CD4-positive, alpha-beta T cell treated with Interleukin-6 for 4 hours (primary cell): ENCODE data around the gene OCIAD1.
"Not testable (repeated sequence)": the region's sequence is repeated elsewhere in the genome, so short reads cannot be mapped to it uniquely, and the experiment has no call there.

Experiments used
- DNase-seq: peaks from one replicate; pipeline ENCODE4 v3.0.0-alpha.2; 2020; ENCODE audit warnings: mixed read lengths

OCIAD1 gene

GRCh38 chr4:48821431-48821830 lies 9.5 kb upstream of the OCIAD1 start:
- not testable (repeated sequence) for DNase-seq

DNA sequence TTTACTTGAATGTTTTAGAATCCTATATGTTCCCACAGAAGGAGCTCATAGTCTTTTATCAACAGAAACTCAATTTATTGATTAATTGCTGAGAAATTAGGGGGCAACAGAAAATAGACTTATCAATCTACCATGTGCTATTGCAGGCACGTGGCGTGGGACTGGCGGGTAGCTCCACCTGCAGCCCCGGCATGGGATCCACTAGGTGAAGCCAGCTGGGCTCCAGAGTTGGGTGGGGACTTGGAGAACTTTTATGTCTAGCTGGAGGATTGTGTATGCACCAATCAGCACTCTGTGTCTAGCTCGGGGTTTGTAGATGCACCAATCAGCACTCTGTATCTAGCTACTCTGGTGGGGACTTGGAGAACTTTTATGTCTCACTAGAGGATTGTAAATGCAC lies 3.3 kb upstream of the OCIAD1 start:
- DNase-seq: no peak

- no peak for DNase-seq
Measured at GRCh38 chr4:48831532-48832030, 693 bp downstream of the OCIAD1 start.

GRCh38 chr4:48832571-48832970 lies 1.7 kb downstream of the OCIAD1 start:
- DNase-seq: no peak

DNA sequence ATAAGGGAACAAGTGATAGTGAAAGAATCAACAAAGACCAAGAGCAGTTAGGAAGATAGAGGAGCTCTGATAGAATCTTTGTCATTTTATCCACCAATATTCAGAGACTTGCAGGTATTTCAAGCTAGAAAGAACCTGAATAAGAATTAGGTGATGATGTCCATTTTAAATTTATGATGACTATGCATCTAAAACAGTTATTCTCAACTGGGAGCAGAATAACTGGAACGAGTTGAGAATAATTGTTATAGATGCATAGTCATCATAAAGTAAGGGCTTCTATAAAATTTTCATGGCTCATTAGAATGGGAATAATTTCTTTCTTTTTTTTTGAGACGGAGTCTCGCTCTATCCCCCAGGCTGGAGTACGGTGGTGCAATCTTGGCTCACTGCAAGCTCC lies 5.8 kb downstream of the OCIAD1 start:
- no peak for DNase-seq

GRCh38 chr4:48841045-48841827 lies 10.3 kb downstream of the OCIAD1 start:
- DNase-seq: no peak

DNA sequence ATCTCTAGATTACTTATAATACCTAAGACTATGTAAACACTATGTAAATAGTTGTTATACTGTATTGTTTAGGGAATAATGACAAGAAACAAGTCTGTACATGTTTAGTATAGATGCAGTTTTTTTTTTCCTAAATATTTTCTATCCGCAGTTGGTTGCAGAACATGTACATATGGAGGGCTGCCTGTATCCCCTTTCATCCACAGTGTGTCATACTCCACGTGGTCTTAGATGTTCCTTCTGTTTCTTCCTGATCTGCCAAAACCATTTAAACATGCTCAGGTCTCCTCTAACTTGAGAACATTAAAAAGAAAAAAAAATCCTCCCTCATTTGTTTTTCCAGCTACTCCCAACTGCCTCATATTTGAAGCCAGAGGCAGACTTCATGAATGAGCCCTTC lies 14.0 kb downstream of the OCIAD1 start:
- DNase-seq: no peak

GRCh38 chr4:48848799-48849198 lies 17.9 kb downstream of the OCIAD1 start:
- not testable (repeated sequence) for DNase-seq

- no peak for DNase-seq
Measured at GRCh38 chr4:48851651-48852050, 20.8 kb downstream of the OCIAD1 start.

GRCh38 chr4:48853604-48854394 lies 22.9 kb downstream of the OCIAD1 start:
- DNase-seq: no peak

DNA sequence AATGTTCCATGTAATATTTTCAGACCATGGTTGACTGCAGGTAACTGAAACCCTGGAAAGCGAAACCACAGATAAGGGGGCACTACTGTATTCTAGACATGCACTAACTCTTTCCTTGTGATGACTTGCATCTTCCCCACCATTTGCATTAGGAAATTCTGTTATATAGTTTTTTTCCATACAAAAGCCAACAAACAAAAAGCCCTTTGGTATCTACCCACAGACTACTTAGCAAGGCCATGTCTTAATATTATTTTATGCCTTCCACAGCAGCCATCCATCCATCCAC lies 23.5 kb downstream of the OCIAD1 start:
- DNase-seq: no peak

- no peak for DNase-seq
Measured at GRCh38 chr4:48854982-48855381, 24.1 kb downstream of the OCIAD1 start.

GRCh38 chr4:48858130-48858529 lies 27.2 kb downstream of the OCIAD1 start:
- no peak for DNase-seq

DNA sequence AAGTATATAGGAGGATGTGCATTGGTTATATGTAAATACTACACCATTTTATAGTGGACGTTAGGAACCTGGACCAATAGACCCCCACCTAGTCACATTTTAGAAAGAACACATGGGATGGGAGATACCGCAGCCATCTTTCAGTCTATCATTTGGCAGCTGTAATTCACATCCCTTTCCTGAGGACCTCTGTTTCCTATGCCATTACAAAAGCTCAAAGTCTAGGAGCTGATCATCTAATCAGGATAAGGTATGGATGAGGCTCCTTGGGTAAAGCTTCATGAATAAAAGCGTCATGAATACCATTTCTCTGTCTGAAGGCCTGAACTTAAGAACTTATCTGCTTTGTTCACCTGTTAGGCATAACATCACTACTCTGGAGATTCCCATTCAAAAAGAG lies 31.1 kb downstream of the OCIAD1 start:
- no peak for DNase-seq

- no peak for DNase-seq
Measured at GRCh38 chr4:48862661-48863060, 31.8 kb downstream of the OCIAD1 start.

DNA sequence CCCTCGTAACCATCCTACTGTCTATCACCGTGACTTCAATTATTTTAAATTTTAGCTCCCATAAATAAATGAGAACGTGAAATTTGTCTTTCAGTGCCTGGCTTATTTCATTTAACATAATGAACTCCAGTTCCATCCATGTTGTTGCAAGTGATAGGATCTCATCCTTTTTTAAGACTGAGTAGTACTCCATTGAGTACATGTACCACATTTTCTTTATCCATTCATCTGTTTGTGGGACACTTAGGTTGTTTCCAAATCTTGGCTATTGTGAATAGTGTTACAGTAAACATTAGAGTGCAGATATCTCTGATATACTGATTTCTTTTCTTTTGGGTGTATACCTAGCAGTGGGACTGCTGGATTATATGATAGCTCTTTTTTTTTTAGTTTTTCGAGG lies 32.8 kb downstream of the OCIAD1 start:
- DNase-seq: no peak

DNA sequence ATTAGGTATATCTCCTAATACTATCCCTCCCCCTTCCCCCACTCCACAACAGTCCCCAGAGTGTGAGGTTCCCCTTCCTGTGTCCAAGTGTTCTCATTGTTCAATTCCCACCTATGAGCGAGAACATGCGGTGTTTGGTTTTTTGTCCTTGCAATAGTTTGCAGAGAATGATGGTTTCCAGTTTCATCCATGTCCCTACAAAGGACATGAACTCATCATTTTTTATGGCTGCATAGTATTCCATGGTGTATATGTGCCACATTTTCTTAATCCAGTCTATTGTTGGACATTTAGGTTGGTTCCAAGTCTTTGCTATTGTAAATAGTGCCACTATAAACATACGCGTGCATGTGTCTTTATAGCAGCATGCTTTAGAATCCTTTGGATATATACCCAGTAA lies 33.8 kb downstream of the OCIAD1 start:
- DNase-seq: not testable (repeated sequence)

- DNase-seq: no peak
Measured at GRCh38 chr4:48877827-48878535, 47.1 kb downstream of the OCIAD1 start.

DNA sequence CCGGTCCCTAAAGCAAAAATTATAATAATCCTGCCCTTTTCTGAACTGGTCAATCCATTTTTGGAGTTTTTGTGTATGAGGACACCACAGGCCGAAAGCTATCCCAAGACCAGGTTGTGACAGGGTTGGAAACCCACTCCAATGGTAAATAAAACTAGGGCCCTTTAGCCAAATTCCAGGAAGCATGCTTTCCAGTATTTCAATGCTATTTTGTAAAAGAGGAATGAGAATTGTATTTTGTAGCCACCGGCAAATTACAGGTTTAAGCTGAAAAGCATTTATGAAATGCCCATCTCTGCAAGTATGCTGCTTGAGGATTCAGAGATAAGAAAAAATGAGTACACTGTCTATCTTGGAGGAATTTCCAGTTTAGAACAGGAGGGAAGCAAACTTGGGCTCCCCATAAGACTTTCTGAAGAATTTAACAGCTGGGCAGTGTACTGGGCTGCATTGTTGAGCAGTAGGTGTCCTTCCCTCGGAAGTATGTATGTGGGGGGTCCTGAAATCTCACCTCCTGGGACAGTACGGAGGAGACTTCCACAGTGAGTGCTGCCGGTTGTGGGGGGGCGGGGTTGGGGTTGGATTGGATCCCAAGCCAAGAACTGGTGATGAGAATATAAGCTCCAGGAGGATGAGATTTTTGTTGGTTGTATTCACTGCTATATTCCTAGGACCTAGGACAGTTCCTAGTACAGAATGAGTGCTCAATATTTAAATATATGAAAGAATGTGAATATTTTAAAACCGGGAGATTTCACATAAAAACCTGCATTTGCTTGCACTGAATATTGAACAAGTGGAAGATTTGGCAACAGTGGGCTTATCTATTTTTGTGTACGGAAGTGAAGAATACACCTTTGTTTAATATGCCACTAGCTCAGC lies 48.9 kb downstream of the OCIAD1 start:
- DNase-seq: no peak

GRCh38 chr4:48881646-48882045 lies 50.8 kb downstream of the OCIAD1 start:
- not testable (repeated sequence) for DNase-seq

GRCh38 chr4:48889750-48890149 lies 58.9 kb downstream of the OCIAD1 start:
- DNase-seq: not testable (repeated sequence)

GRCh38 chr4:48891028-48891619 lies 60.2 kb downstream of the OCIAD1 start:
- DNase-seq: no peak
